ENCODE results near the gene SNX32. TPM values are rescaled to one million over a fixed set of nuclear protein-coding genes. Genes with fewer than 3 reads are reported as not detected.
"Not testable (repeated sequence)": the region's sequence is repeated elsewhere in the genome, so short reads cannot be mapped to it uniquely, and the experiment has no call there.

Gene SNX32
- total RNA-seq, 1 donor from 2014 or later, result not detected

GRCh38 chr11:65890324-65891218, 56.8 kb downstream of the SNX32 start, which contains the start of gene CCDC85B:
TSS of gene CCDC85B (plus strand) at chr11:65890673. CDS start at chr11:65890784, 111 bp downstream.
- peak; percentile 86 for ATAC-seq (ENCODE audit: poor library complexity)
- intact Hi-C loops (cut with DNase I), result no loop called here
- peak; percentile 100 for DNase-seq

- DNase-seq (peak; percentile 69), ATAC-seq (ENCODE audit: poor library complexity) (no peak)
- intact Hi-C loops (cut with DNase I), result no loop called here
These were observed 57.7 kb downstream of the SNX32 start for GRCh38 chr11:65891219-65892136.

GRCh38 chr11:65892137-65892540, 58.4 kb downstream of the SNX32 start:
- DNase-seq; intact Hi-C loops (cut with DNase I); ATAC-seq (ENCODE audit: poor library complexity): not testable (repeated sequence)

GRCh38 chr11:65892661-65893317, 59.0 kb downstream of the SNX32 start:
- intact Hi-C loops (cut with DNase I), result no loop called here
- ATAC-seq (ENCODE audit: poor library complexity), result no peak
- no peak for DNase-seq

GRCh38 chr11:65894034-65894591, 60.4 kb downstream of the SNX32 start:
- ATAC-seq (ENCODE audit: poor library complexity), result no peak
- peak; percentile 79 for DNase-seq

GRCh38 chr11:65895482-65895981, 61.8 kb downstream of the SNX32 start:
- DNase-seq, result no peak

More at GRCh38 chr11:65894034-65894591, 60.4 kb downstream of the SNX32 start:
- intact Hi-C loops (cut with DNase I), result no loop called here

GRCh38 chr11:65896034-65896999, 62.6 kb downstream of the SNX32 start:
- ATAC-seq (ENCODE audit: poor library complexity) (no peak), DNase-seq (no peak)
- intact Hi-C loops (cut with DNase I), result no loop called here

More at GRCh38 chr11:65895482-65895981, 61.8 kb downstream of the SNX32 start:
- intact Hi-C loops (cut with DNase I), result no loop called here
- no peak for ATAC-seq (ENCODE audit: poor library complexity)

- ATAC-seq (ENCODE audit: poor library complexity) (no peak), DNase-seq (no peak)
- intact Hi-C loops (cut with DNase I), result no loop called here
These were observed 63.3 kb downstream of the SNX32 start for GRCh38 chr11:65897020-65897471.

- intact Hi-C loops (cut with DNase I), result no loop called here
- no peak for ATAC-seq (ENCODE audit: poor library complexity)
- DNase-seq, result no peak
These were observed 65.0 kb downstream of the SNX32 start for GRCh38 chr11:65898656-65899355.

- ATAC-seq (ENCODE audit: poor library complexity) (peak; percentile 44), DNase-seq (peak; percentile 64)
- intact Hi-C loops (cut with DNase I), result no loop called here
These were observed 65.8 kb downstream of the SNX32 start for GRCh38 chr11:65899356-65900124.

- ATAC-seq (ENCODE audit: poor library complexity), result peak; percentile 94
- intact Hi-C loops (cut with DNase I), result no loop called here
- peak; percentile 91 for DNase-seq
These were observed 66.5 kb downstream of the SNX32 start, which contains the start of gene FOSL1 for GRCh38 chr11:65900125-65900898. TSS of gene FOSL1 (minus strand) at chr11:65900388. CDS start at chr11:65900339, 49 bp downstream.

- intact Hi-C loops (cut with DNase I), result no loop called here
- ATAC-seq (ENCODE audit: poor library complexity), result no peak
- no peak for DNase-seq
These were observed 67.1 kb downstream of the SNX32 start for GRCh38 chr11:65900899-65901180.

- ATAC-seq (ENCODE audit: poor library complexity), result no peak
- DNase-seq, result no peak
- intact Hi-C loops (cut with DNase I), result no loop called here
These were observed 69.3 kb downstream of the SNX32 start for GRCh38 chr11:65903068-65903481.
